Measurements from ENCODE around the gene SEZ6L. TPM values are rescaled to one million over a fixed set of nuclear protein-coding genes. Genes with fewer than 3 reads are reported as not detected.

SEZ6L gene
- polyA plus RNA-seq, 1 donor (not counting 4 experiments of a cell fraction or from before 2014, with no cell fraction given): not detected

GRCh38 chr22:26383968-26384556 lies 214.8 kb downstream of the SEZ6L start:
- FAIRE-seq (no peak), DNase-seq (ENCODE audit: low read depth, low spot score) (no peak)
- Histone ChIP-seq H3K27ac (ENCODE audit: control insufficient read depth, insufficient read depth, low read length) (no peak overlapping the region), H3K27me3 (ENCODE audit: control insufficient read depth, extremely low read depth, insufficient read depth, low read length) (peaks cover 13% of the 10 kb centered on the region), H3K4me2 (ENCODE audit: control insufficient read depth, extremely low read depth, insufficient read depth, low read depth, low read length) (no peak overlapping the region), H3K9me3 (ENCODE audit: control insufficient read depth, low read depth, low read length) (no peaks in the 10 kb centered on the region), H3K4me1 (ENCODE audit: control insufficient read depth, extremely low read depth, insufficient read depth, low read length) (no peaks in the 10 kb centered on the region), H3K9ac (ENCODE audit: control insufficient read depth, extremely low read depth, insufficient read depth, low read length) (no peak overlapping the region), H3K79me2 (ENCODE audit: control insufficient read depth, insufficient read depth, low read length) (no peaks in the 10 kb centered on the region), H3K9me1 (ENCODE audit: control insufficient read depth, extremely low read depth, insufficient read depth, low read length) (no peaks in the 10 kb centered on the region), H2AFZ (ENCODE audit: control insufficient read depth, low read length) (no peak overlapping the region), H4K20me1 (ENCODE audit: control insufficient read depth, extremely low read depth, insufficient read depth, low read length) (no peaks in the 10 kb centered on the region), H3K36me3 (ENCODE audit: control insufficient read depth in 2 of 2, extremely low read depth in 1 of 2, insufficient read depth in 2 of 2, low read length in 2 of 2) (no peaks in the 10 kb centered on the region), H3K4me3 (ENCODE audit: control insufficient read depth in 2 of 3, extremely low read depth in 1 of 3, insufficient read depth in 2 of 3, low read depth in 1 of 3, low read length in 3 of 3) (no peak overlapping the region)
- TF ChIP-seq EZH2 (IDR thresholded peaks at IDR 0.05; ENCODE audit: low read length) (no peak), CTCF (optimal IDR thresholded peaks at IDR 0.05 in 1 of 3, IDR thresholded peaks at IDR 0.05 in 1 of 3, conservative IDR thresholded peaks at IDR 0.05 in 1 of 3; ENCODE audit: extremely low read depth in 1 of 3, insufficient read depth in 2 of 3, low read length in 3 of 3) (no peak)
- dilution Hi-C loops (cut with MboI; ENCODE audit: extremely low pct_ligation_motif_present, low sequenced_read_pairs): no loop called here

- H3K36me3 ChIP-seq (ENCODE audit: control insufficient read depth in 2 of 2, extremely low read depth in 1 of 2, insufficient read depth in 2 of 2, low read length in 2 of 2): no peaks in the 10 kb centered on the region
- no peak overlapping the region for H3K27ac ChIP-seq (ENCODE audit: control insufficient read depth, insufficient read depth, low read length)
- TF ChIP-seq EZH2 (IDR thresholded peaks at IDR 0.05; ENCODE audit: low read length) (no peak), CTCF (optimal IDR thresholded peaks at IDR 0.05 in 1 of 3, IDR thresholded peaks at IDR 0.05 in 1 of 3, conservative IDR thresholded peaks at IDR 0.05 in 1 of 3; ENCODE audit: extremely low read depth in 1 of 3, insufficient read depth in 2 of 3, low read length in 3 of 3) (no peak)
- H3K4me3 ChIP-seq (ENCODE audit: control insufficient read depth in 2 of 3, extremely low read depth in 1 of 3, insufficient read depth in 2 of 3, low read depth in 1 of 3, low read length in 3 of 3): no peak overlapping the region
- no peaks in the 10 kb centered on the region for H4K20me1 ChIP-seq (ENCODE audit: control insufficient read depth, extremely low read depth, insufficient read depth, low read length)
- dilution Hi-C loops (cut with MboI; ENCODE audit: extremely low pct_ligation_motif_present, low sequenced_read_pairs): no loop called here
- no peak overlapping the region for H3K9ac ChIP-seq (ENCODE audit: control insufficient read depth, extremely low read depth, insufficient read depth, low read length)
- peaks cover 13% of the 10 kb centered on the region for H3K27me3 ChIP-seq (ENCODE audit: control insufficient read depth, extremely low read depth, insufficient read depth, low read length)
- H2AFZ ChIP-seq (ENCODE audit: control insufficient read depth, low read length): no peak overlapping the region
- DNase-seq (ENCODE audit: low read depth, low spot score): no peak
- no peaks in the 10 kb centered on the region for H3K4me1 ChIP-seq (ENCODE audit: control insufficient read depth, extremely low read depth, insufficient read depth, low read length)
- H3K9me3 ChIP-seq (ENCODE audit: control insufficient read depth, low read depth, low read length): no peaks in the 10 kb centered on the region
- H3K4me2 ChIP-seq (ENCODE audit: control insufficient read depth, extremely low read depth, insufficient read depth, low read depth, low read length): no peak overlapping the region
- no peak for FAIRE-seq
- no peaks in the 10 kb centered on the region for H3K9me1 ChIP-seq (ENCODE audit: control insufficient read depth, extremely low read depth, insufficient read depth, low read length)
- H3K79me2 ChIP-seq (ENCODE audit: control insufficient read depth, insufficient read depth, low read length): no peaks in the 10 kb centered on the region
These were observed 215.9 kb downstream of the SEZ6L start for GRCh38 chr22:26385164-26385563.
